Transverse colon (tissue), 4 donors: ENCODE data around the gene KTI12. TPM values are rescaled to one million over a fixed set of nuclear protein-coding genes. Genes with fewer than 3 reads are reported as not detected.

ENCODE experiments used
- DNase-seq: peaks from one replicate; pipeline ENCODE4 v3.0.0-alpha.2; 2019
- H3K27ac ChIP-seq, 4 donors: fragments of 200-600 bp; sonication (generic); 2 replicates each; pipeline ENCODE4 v1.5.1; 2016 to 2018; ENCODE audit warnings: inconsistent platforms in 4 of 4
- H3K27me3 ChIP-seq: fragments of 200-600 bp; sonication (generic); 2 replicates; pipeline ENCODE4 v1.5.1; 2017; ENCODE audit warnings: inconsistent platforms
- H3K36me3 ChIP-seq, 4 donors: fragments of 200-600 bp; sonication (generic); 2 replicates each; pipeline ENCODE4 v1.5.1; 2017 to 2019; ENCODE audit warnings: inconsistent platforms in 4 of 4
- H3K4me1 ChIP-seq, 4 donors: fragments of 200-600 bp; sonication (generic); 2 replicates each; pipeline ENCODE4 v1.5.1; 2017 to 2020; ENCODE audit warnings: inconsistent platforms in 4 of 4
- H3K4me3 ChIP-seq, 4 donors: fragments of 200-600 bp; sonication (generic); 1 replicate in 1 of 4; 2 replicates in 3 of 4; pipeline versions ENCODE4 v1.5.1 to v1.6.1; 2017 to 2019; ENCODE audit warnings: inconsistent platforms in 4 of 4
- H3K9me3 ChIP-seq, 2 donors: fragments of 200-600 bp; sonication (generic); 2 replicates each; pipeline ENCODE4 v1.5.1; 2017 to 2019; ENCODE audit warnings: inconsistent platforms in 2 of 2
- EP300 ChIP-seq: sonication (generic); formaldehyde crosslinking; IDR thresholded peaks from one replicate; pipeline ENCODE4 v1.6.1; 2017; ENCODE audit warnings: antibody characterized with exemption, low read depth
- POLR2A ChIP-seq: fragments of 450-650 bp; IDR thresholded peaks from one replicate; pipeline ENCODE4 v1.6.1; 2016; ENCODE audit warnings: antibody characterized with exemption, mild to moderate bottlenecking, moderate library complexity
- POLR2AphosphoS5 ChIP-seq, 3 donors: sonication (generic); formaldehyde crosslinking; IDR thresholded peaks; one replicate each; pipeline ENCODE4 v1.6.1; 2016; ENCODE audit warnings: antibody characterized with exemption in 3 of 3
- WGBS, 2 donors: methylation state at CpG; one replicate each; pipeline ENCODE4 v1.1.5; 2018; ENCODE audit warnings: low coverage in 1 of 2; 5-methylcytosine and 5-hydroxymethylcytosine counted together
- in situ Hi-C, 4 donors: fragments of 200-750 bp; cut with MboI; loops; one replicate each; pipeline versions ENCODE4 v1.15.0 to v1.15.1; 2017; ENCODE audit warnings: low sequenced_read_pairs in 3 of 4, low pct_ligation_motif_present in 1 of 4, low pct_unique_long_range_greater_than_20kb in 1 of 4
- intact Hi-C: fragments of 100-400 bp; cut with DNase I; formaldehyde crosslinking; loops from one replicate; pipeline ENCODE4 v1.15.1; 2023; ENCODE audit warnings: low total_unique reads
- total RNA-seq, 4 donors: library from RNA; depleted of rRNA; stranded (reverse); fragments of >200 nt; gene quantifications; one replicate each; pipeline ENCODE4 v1.1.0, GENCODE V29; 2016
- TF ChIP-seq, protein P1 (sequence below), 5 experiments: fragments of 200-600 bp in 3 of 5; fragments of 450-650 bp in 2 of 5; sonication (generic) in 3 of 5; IDR thresholded peaks; 1 replicate in 2 of 5; 2 replicates in 3 of 5; pipeline ENCODE4 v1.5.1; 2016 to 2017; ENCODE audit warnings: antibody characterized with exemption in 5 of 5, inconsistent platforms in 3 of 5, mild to moderate bottlenecking in 2 of 5, moderate library complexity in 1 of 5

The KTI12 gene
- total RNA-seq, 4 donors from 2014 or later: 1.8 to 7.9 (median 7.3) TPM; not detected in 1

DNA sequence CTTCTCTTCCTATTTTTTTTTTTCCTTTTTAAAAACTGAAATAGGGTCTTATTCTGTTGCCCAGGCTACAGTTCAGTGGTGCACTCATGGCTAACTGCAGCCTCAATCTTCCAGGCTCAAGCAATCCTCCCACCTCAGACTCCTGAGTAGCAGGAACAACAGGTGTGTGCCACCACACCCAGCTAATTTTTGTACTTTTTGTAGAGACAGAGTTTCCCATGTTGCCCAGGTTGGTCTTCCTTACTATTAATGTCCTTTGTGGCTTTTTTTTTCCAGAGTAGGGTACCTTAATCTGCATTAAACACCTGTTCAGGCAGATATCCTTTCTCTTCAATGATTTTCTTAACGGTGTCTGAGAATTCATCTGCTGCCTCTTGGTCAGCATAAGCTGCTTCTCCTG is 4.3 kb upstream of the KTI12 start:
- peak overlapping the region in 3 of 4 donors; percentile 17 to 46 (median 33) for H3K27ac ChIP-seq
- no peaks in the 10 kb centered on the region for H3K9me3 ChIP-seq
- intact Hi-C loops (no loop called here), in situ Hi-C loops (no loop called here)
- peaks cover 0 to 17% (median 5%) of the 10 kb centered on the region in 4 donors for H3K36me3 ChIP-seq
- DNase-seq: no peak
- TF ChIP-seq EP300: no peak
- TF ChIP-seq POLR2A: no peak
- TF ChIP-seq POLR2AphosphoS5 (IDR thresholded peaks at IDR 0.05): no peak
- TF ChIP-seq, protein P1, sequence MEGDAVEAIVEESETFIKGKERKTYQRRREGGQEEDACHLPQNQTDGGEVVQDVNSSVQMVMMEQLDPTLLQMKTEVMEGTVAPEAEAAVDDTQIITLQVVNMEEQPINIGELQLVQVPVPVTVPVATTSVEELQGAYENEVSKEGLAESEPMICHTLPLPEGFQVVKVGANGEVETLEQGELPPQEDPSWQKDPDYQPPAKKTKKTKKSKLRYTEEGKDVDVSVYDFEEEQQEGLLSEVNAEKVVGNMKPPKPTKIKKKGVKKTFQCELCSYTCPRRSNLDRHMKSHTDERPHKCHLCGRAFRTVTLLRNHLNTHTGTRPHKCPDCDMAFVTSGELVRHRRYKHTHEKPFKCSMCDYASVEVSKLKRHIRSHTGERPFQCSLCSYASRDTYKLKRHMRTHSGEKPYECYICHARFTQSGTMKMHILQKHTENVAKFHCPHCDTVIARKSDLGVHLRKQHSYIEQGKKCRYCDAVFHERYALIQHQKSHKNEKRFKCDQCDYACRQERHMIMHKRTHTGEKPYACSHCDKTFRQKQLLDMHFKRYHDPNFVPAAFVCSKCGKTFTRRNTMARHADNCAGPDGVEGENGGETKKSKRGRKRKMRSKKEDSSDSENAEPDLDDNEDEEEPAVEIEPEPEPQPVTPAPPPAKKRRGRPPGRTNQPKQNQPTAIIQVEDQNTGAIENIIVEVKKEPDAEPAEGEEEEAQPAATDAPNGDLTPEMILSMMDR (IDR thresholded peaks at IDR 0.05): no peak
- 62 to 88% methylated on average over 1 of the region's 1 CpG for WGBS, 2 donors
- H3K4me1 ChIP-seq: peaks cover 0 to 17% (median 10%) of the 10 kb centered on the region in 4 donors
- H3K27me3 ChIP-seq: no peaks in the 10 kb centered on the region
- no peak overlapping the region for H3K4me3 ChIP-seq

DNA sequence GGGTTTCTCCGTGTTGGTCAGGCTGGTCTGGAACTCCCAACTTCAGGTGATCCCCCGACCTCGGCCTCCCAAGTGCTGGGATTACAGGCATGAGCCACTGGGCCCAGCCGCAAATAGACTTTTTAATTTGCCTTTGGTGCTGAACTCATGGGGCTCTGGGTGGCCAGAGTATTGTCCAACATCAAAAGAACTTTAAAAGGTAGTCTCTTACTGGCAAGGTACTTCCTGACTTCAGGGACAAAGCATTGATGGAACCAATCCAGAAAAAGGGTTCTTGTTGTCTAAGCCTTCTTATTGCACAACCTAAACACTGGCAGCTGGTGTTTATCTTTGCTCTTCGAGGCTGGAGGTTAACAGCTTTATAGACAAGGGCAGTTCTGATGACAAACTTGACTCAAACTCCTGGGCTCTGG is 3.8 kb upstream of the KTI12 start:
- peak; percentile 19 for DNase-seq
- Histone ChIP-seq H3K4me3 (no peak overlapping the region), H3K9me3 (no peaks in the 10 kb centered on the region), H3K27me3 (no peaks in the 10 kb centered on the region), H3K27ac (peak overlapping the region in 3 of 4 donors; percentile 17 to 46 (median 33)), H3K36me3 (peaks cover 0 to 17% (median 5%) of the 10 kb centered on the region in 4 donors), H3K4me1 (peaks cover 0 to 19% (median 13%) of the 10 kb centered on the region in 4 donors)
- in situ Hi-C loops (no loop called here), intact Hi-C loops (no loop called here)
- peak in 1 of 3 donors; percentile 37 for TF ChIP-seq POLR2AphosphoS5 (IDR thresholded peaks at IDR 0.05)
- no peak for TF ChIP-seq EP300
- 74% methylated on average over 5 of the region's 5 CpGs; no CpG with 5 or more reads in 1 of the 2 donors for WGBS, 2 donors

DNA sequence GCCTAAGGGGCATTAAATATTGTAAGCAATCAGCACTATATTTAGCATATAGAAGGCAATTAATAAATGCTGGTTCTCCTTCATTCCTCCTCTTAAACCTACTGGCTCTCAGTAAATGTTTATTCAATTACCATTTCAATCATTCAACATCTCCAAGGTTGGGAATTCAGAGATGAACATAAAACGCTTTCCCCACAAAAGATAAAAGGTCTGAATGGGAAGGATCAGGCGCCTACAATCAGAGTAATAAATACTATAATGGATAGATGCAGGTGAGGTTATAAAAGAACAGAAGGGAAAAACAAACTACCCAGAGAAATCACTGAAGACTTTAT is 407 bp upstream of the KTI12 start:
- intact Hi-C loops (no loop called here), in situ Hi-C loops (no loop called here)
- WGBS, 2 donors: 62 to 88% methylated on average over 2 of the region's 2 CpGs
- H3K9me3 ChIP-seq: no peaks in the 10 kb centered on the region
- H3K27me3 ChIP-seq: no peaks in the 10 kb centered on the region
- H3K36me3 ChIP-seq: peaks cover 0 to under 1% (median 0%) of the 10 kb centered on the region in 4 donors
- TF ChIP-seq EP300 (no peak), POLR2A (no peak), POLR2AphosphoS5 (IDR thresholded peaks at IDR 0.05) (no peak)
- TF ChIP-seq, protein P1 (IDR thresholded peaks at IDR 0.05): no peak
- H3K4me1 ChIP-seq: peaks cover 20 to 51% (median 33%) of the 10 kb centered on the region in 4 donors
- peak overlapping the region; percentile 88 to 97 (median 92) for H3K27ac ChIP-seq
- H3K4me3 ChIP-seq: peak overlapping the region in 3 of 4 donors; percentile 55 to 77 (median 75)
- DNase-seq: no peak

DNA sequence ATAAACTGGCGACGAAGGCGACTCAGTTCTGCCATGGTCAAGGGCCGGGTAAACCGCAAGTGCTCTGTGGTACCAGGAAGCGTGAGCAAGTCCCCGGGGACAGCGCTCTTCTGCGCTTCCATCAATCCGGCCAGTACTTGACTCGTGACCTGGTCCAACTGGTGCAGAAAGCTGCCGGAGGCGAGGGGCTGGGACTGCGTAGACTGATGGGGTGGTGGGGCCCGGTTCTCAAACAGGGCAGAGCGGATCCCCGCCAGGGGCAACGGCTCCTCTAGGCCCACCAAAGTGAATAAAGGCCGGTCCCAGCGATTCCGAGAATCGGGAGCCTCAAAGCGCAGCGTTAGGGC is 852 bp downstream of the KTI12 start:
- TF ChIP-seq, protein P1 (IDR thresholded peaks at IDR 0.05): no peak
- TF ChIP-seq POLR2AphosphoS5 (IDR thresholded peaks at IDR 0.05) (no peak), EP300 (no peak), POLR2A (no peak)
- in situ Hi-C loops (no loop called here), intact Hi-C loops (no loop called here)
- Histone ChIP-seq H3K9me3 (no peaks in the 10 kb centered on the region), H3K27ac (peak overlapping the region; percentile 88 to 97 (median 92)), H3K4me3 (peak overlapping the region; percentile 55 to 83 (median 76)), H3K27me3 (no peaks in the 10 kb centered on the region), H3K4me1 (peaks cover 20 to 56% (median 32%) of the 10 kb centered on the region in 4 donors), H3K36me3 (no peaks in the 10 kb centered on the region)
- DNase-seq: peak; percentile 58
- WGBS, 2 donors: 0% methylated on average over 22 of the region's 24 CpGs; no CpG with 5 or more reads in 1 of the 2 donors
